HG03558 (cell line): ENCODE results near the gene SYN1.

Experiments
- ATAC-seq: cut with Tn5 transposase; IDR thresholded peaks from one replicate; pipeline ENCODE4 v1.9.1; 2021; ENCODE audit warnings: moderate number of reproducible peaks; ENCODE audit not compliant: unreplicated experiment; ENCODE audit errors: extremely low read depth

SYN1 gene

DNA sequence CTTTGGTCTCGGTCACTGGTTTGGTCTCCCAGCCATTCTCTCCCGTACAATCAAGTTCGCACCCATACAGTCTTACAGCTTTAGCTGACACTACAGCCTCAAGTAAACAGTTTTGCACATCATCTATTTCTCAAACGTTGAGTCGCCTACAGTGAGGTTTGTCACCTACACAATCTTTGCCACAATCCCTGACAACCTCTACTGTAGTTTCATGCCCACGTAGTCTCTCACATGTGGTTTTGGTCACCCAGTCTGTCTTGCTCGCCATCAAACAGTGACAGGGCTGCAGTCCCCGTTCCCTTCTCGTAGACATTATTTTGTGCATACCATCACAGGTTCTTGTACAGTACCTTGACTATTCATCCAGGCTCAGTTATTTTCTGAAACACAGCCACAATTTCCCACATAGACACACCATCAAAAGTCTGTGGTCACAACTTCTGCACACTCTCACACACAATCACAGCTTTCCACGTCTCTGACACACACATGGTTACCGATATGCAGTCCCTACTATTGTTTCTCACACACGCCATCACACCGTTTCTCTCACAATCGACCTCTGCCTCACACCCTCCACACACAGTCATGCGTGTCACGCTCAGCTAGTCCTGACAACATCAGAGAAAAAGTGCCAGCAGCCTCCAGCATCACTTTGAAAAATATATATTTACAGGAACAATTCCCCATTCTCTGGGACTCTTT lies 15.4 kb upstream of the SYN1 start:
- ATAC-seq: no peak

DNA sequence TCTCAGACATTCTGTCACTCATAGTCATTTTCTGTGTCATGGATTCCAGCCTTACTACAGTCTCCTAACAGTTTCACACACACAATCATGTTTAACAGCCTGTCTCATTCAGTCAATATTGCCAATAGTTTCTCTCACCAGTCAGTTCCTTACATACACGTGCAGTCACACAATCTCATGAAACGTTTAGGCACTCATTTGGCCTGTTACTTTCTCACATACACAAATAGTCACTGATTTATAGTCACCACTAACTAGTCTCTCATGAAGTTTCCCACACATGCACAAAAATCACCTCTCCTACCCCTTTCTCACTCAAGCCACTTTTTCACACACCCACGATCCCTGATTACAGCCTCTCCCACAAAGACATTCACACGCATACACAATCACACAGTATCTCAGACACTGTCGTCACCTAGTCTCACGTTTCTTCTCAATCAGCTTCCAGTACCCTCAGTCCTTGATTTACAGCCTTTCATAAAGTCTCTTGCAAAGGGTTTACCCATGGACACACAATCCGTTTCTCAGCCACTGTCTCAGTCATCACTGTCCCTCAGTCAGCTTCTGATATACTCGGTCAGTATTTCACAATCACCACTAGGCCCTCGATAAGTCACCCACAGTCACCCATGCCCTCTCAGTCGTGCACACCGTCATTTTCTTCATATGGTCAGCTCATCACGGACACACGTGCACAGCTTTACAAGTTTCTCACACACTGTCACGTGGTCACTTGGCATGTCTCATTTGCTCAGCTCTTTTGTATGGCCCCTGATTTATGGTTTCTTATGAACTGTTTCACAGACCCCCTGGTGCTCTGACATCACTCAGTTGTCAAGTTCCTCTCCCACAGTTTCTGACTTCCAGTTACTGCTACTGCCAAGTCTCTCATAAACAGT lies 14.3 kb upstream of the SYN1 start:
- ATAC-seq: no peak

DNA sequence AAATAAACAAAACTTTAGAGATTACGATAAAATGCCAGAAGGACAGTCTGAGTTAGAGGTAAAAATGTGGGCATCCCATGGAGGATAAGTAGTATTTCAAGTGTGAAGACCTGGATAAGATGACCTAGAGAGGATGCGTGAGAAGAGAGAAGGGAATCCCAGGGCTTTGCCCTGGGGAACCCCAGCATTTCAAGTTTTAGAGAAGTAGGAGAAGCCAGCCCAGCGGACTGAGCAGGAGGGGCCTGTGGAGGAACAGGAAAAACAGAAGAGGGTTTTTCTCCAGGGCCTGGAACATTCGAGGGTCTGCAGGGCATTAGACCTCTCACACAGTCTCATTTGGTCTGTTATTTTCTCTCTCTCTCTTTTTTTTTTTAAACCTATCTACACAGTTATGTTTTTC lies 13.0 kb upstream of the SYN1 start:
- no peak for ATAC-seq

DNA sequence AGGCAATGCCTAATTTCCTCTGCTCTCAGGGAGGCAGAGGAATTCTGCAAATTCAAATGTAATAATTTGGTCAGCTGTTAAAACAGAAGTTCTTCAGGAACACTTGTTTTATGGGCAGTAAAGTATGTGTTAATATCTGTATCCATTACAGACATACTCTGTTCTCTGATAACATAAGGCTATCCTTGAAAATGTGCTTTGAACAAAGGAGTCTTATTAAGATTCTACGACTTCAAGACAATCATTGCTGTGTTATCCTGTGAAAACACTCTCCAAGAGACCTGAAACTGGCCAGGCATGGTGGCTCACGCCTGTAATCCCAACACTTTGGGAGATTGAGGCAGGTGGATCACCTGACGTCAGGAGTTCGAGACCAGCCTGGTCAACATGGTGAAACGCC lies 12.0 kb upstream of the SYN1 start:
- ATAC-seq: no peak

DNA sequence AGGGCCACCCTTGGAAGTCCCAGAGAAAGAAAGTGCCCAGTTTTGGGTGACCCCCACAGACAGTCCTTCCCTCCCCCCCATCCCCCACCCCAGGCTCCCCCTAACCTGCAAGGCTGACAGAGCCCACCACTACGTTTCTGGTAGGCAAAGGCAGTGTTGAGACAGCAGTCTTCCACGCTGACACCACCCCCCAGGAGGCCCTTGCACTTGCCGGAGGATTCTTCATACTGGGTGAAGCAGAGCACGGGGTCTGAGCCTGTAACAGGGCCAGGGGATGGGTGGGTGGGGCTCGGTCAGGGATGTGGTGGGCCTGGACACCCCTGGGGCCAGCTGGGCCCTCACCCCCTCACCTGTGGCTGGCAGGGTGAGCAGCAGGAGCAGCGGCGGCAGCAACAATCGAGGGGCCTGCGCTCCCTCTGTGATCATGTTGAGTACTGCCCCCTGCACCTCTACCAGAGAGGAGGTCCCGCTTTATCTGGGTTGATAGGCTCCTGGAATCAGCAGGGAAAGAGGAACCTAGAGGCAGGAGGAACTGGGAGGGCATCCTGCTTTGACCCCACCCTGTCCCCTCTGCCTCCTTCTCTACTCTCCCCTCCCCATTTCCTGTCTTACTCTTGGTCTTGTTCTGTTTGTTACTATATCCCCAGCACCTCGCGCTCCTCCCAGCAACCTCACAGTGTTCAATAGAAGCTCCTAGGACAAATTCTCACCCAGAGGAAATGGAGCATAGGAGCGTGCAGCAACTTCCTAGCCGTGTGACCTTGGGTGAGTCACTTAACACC lies 10.0 kb upstream of the SYN1 start, which contains the start of gene CFP:
CFP (minus strand) TSS at position 512 of the 782 bp plus-strand sequence; CDS start at position 426, 86 bp downstream.
- no peak for ATAC-seq

DNA sequence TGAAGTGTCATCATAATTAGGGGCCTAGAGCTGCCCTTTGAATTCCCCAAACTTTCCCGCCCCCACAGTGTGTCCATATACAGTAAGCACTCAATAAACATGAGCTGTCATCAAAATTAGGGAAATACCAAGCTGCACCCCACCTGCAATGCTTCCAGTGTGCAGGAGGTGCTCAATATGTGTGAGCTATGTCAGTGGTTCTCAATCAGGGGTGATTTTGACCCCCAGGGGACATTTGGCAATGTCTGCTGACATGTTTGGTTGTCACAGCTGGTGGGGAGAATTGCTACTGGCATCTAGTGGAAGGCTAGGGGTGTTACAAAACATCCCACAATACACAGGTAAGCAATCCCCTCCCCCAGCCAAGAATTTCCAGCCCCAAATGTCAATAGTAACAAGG lies 9.3 kb upstream of the SYN1 start:
- no peak for ATAC-seq

DNA sequence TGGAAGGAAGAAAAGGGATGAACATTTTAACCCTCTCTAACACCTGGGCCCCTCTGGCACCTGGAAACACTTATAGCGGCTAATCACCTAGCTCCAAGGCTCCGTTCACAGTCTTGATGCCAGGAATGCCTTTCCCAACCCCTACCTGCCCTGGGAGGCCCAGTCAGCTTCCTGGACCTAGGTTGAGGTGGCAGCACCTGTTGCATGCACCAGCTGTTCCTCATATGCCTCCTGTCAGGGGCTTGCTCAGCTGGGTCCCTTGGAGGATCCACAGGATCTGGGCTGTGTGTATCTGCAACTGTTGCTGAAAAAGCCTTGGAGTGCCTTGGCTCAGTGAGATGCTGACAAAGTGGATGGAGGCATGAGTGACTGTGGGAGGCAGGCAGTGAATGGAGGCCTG lies 5.7 kb upstream of the SYN1 start:
- ATAC-seq: no peak

DNA sequence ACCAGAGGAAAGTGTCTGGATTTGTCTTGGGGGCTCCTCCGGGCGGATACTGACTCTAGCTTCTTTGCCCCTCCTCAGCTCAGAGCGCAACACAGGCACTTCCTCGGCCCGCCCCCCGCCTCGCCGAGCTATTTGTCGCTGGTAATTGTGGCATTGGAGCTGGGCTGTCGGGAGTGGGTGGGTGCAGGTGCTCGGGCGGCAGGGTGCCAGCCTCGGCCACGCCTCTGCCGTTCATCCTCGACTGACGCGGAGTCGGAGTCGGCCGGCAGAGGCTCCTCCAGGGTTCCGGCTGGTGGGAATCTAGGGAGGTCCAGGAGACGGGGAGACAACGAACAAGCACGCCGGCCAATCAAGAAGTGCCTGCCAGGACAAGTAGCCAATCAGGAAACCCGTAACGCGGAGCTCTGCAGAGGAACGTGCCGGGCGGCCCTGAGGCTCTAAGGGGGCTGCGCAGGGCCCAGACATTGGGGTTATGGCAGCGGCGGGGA lies 3.9 kb upstream of the SYN1 start:
- ATAC-seq: no peak

DNA sequence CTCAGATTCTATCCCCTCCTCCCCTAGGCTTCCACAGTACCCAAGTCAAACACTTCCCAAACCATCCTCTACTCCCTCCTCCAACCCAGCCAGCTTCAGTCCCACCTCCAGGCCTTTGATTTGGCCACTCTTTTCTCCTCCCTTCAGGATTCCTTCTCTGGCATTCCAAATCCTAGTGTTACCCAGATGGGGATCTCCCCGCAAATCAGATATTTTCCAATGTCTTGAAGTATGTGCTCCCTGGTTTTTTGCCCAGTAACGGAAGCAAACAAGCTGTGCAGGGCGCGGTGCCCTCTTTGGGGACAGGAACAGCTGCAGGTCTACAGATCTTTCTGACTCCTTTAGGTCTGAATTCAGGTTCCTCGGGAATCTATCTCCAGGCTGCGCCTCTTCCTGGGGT lies 2.2 kb upstream of the SYN1 start:
- ATAC-seq: no peak

DNA sequence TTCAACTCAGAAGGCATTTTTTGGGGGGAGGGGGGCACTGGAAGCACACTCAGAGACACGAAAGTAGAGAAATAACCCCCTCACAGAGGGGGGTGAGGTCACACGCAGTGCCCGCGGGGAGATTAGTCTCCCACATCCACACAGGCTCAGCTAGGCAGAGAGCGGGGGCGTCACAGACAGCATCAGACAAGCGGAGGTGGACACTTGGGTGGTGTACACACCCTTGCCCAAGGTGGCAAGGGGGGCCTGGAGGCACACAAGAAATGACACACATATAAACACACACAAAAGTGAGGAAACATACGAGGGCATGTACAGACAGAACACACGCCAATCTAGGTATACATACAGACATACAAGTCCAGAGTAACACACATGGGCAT lies 637 bp upstream of the SYN1 start:
- no peak for ATAC-seq

DNA sequence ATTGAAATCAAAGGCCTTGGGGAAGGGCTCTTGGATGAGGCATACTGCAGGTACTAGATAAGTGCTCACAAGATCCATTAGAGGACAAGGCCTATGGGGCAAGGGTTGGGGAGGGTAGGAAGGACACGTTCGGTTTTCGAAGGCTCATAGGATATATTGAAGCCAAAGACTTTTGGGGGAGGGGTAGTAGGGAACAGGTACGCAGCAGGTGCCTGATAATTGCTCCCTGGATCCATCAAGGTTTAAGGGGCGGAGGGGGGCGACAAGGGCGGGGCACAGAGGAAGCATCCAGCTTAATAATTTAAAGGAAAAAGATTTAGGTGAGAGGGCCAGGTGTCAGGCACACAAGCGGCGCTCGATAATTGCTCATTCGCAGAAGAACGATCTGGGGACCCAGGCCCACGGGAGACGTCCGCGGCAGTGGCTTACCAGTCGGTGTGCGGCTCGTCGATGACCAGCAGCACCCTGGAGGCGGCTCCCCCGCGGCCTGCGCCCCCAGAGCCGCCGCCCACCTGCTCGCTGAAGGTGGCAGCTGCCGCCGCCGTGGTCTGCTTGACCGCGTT lies 653 bp downstream of the SYN1 start:
- ATAC-seq: no peak

DNA sequence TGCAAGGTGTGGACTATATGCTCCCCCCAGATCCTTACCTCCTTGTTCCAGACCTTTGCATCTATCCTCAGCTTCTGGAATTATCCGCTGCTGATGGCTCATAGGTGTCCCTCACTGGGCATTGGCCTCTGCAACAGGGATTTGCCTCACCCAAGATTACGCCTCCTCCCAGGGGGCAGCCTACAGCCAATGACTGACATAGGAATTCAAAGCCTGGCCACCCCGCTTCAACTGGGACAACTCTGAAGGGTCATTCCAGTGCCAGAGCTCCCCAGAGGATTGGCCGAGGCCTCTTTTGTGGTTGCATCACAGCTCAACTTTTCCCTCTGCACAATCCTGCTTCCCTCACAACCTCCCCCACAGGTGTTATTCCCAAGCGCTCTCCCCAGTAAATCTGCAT lies 5.0 kb downstream of the SYN1 start:
- ATAC-seq: no peak

DNA sequence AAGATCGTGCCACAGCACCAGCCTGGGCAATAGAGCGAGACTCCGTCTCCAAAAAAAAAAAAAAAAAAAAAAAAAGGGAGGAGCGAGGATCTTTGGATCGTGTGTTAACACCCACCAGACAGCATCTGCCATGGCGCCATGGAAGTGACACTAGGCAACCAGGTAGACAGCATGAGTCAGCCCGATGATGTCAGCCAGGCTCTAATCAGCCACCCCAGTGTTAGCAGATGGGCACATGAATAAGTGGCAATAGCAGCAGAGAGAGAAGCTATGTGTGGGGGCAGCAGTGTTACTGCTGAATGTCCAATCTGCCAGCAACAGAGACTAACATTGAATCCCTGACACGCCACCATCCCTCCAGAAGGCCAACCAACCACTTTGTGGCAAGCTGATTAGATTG lies 6.6 kb downstream of the SYN1 start:
- ATAC-seq: no peak

DNA sequence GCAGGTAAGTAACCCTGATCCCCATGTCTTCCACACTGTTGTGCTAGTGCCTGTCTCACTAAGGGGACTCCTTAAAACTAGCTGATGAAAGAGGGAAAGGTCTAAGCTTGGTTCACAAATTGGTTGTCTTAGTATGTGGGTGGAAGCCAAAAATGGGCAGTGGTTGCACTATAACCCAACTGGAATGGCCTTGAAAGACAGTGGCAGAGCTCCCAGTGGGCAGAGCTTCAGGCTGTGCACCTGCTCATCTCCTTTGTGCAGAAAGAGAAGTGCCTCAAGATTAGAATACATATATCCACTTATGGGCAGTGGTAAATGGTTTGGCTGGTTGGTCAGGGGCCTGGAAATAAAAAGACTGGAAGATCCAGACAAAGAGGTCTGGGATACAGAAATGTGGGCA lies 7.2 kb downstream of the SYN1 start:
- no peak for ATAC-seq

DNA sequence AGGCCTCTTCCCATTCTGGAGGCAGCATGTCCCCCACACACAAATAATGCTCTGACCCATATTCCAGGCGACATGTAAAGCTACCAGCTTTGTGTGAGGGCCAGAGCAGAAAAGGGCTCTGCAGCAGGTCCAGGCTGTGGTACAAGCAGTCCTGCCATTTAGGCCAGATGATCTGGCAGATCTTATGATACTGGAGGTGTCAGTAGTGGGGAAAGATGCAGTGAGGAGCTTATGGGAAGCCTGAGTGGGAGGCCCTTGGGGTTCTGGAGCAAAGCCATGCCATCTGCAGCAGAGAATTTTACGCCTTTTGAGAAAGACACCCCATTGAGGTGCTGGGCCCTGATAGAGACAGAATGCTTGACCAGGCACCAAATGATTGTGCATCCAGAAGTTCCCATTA lies 7.7 kb downstream of the SYN1 start:
- ATAC-seq: no peak

DNA sequence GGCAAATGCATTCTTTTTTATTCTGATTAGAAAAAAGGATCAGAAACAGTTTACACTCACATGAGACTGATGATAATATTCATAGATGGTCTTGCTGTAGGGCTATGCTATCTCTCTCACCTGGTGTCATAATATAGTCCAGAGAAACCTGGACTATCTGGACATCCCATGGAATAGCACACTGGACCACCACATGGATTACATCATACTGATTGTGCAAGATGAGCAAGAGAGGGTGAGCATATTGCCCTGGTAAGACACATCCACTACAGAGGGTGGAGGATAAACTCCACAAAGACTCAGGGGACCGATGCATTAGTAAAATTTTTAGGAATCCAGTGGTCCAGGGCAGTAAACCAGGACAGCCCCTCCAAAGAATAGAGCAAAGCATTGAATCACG lies 8.2 kb downstream of the SYN1 start:
- no peak for ATAC-seq

DNA sequence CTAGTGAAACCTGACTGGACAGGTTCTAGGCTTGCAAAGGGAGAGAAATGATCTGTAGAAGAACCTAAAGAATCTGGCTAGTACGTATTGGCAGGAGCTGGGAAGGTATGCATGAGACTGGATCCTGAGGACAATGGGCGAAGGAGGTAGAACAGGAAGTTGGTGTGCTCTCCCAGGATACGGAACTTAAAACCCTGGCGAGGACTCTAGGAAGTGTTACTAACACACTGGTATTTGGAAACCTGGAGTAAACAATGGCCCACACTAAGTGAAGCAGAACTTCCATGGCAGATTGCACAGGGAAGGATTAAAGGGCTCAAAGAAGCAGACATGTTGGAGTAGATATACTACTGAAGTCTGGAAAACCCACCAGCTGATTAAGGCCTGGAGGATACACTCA lies 9.1 kb downstream of the SYN1 start:
- no peak for ATAC-seq

DNA sequence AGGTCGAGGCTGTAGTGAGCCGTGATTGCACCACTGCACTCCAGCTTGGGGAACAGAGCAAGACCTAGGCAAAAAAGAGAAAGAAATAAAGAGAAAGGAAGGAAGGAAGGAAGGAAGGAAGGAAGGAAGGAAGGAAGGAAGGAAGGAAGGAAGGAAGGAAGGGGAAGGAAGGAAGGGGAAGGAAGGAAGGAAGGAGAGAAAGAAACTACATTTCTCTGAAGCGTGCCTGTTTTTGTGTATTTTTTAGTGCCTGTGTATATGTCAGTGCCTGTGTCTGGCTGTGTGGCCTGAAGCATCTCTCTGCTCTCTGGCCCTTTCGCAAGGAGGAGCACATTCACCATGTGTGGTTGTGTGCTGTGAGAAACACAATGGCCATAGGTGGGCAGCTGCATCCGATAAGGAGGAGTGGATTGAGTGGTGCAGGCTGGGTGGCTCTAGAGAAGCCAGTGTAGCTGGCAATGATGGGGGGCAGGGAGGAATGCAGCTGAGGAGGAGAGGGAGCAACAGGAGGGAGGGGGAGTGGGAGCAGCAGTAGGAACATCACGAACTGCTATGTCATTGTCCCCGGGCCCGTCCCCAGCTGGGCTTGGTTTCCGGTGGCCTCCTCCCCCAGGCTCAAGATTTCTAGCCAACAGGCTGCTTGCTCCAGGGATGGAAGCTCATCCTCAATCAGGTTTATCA lies 11.4 kb downstream of the SYN1 start:
- ATAC-seq: no peak

DNA sequence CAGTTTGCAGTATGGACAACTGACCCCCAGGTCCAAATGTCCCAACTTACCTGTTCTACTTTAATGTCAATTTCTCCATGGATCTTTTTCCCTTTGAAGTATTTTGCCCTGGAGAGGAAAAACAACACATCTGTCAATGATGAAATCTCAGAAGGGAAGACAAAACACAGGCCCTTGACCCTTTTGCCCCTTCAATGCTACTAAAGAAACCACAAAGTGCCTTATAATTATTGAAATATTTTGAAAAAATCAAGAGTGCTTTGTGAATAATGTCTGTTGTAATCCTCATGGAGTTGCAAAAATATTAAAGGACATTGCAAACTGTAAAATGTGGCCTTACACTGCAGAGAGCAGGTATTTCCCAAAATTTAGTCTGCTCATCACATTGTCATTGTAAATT lies 12.6 kb downstream of the SYN1 start:
- no peak for ATAC-seq

DNA sequence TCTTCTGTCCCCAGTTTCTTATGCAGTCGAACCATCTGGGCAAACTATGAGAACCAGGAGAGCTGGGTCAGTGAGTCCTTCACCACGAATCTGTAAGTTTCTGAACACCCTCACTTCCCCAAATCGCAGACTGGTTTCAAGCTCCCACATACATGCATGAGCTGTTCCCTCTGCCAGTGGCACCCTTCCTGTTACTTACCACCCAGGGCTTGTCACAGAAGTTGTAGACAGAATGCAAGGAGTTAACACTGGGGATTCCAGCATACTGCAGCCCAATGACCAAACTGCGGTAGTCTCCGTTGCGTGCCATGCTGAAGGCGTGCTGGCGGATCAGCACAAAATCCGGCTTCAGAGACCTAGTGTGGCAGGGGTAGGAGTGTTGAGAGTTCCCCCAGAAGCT lies 14.6 kb downstream of the SYN1 start:
- no peak for ATAC-seq
